K562 (cell line): ENCODE measurements around the gene MADD. TPM values are rescaled to one million over a fixed set of nuclear protein-coding genes. Genes with fewer than 3 reads are reported as not detected.

Experiments
- ATAC-seq: fragments of 200-7000 bp; cut with Tn5 transposase; 3 replicates; pipeline ENCODE4 v1.9.1; 2020; ENCODE audit warnings: moderate library complexity
- BruUV-seq: library from RNA; stranded (reverse); fragments of 400-500 nt; replicated peaks from 2 replicates; lab custom pipeline; 2021; lab: Mats Ljungman, UMichigan
- CTCF ChIA-PET: fragments of 300-600 bp; formaldehyde crosslinking; extraction: SDS; loops from one replicate; lab custom pipeline; 2021; ENCODE audit warnings: low intra/inter-chr PET ratio; lab: Yijun Ruan, JAX
- POLR2A ChIA-PET: fragments of 300-600, 350-650 bp; sonication (Branson Sonifier 250); formaldehyde crosslinking; extraction: SDS; loops from one replicate; lab custom pipeline; 2021; ENCODE audit warnings: antibody characterized with exemption, inconsistent platforms; lab: Yijun Ruan, JAX
- DNase-seq, 4 experiments: peaks; one replicate each; pipeline versions ENCODE4 v3.0.0 to v3.0.0-alpha.2; 2011 to 2018; ENCODE audit warnings: low spot score in 3 of 4, mixed read lengths in 3 of 4; ENCODE audit errors: extremely low read depth in 1 of 4
- FAIRE-seq: peaks from 2 replicates; lab custom pipeline; 2011; peaks lifted over from hg19 to GRCh38; lab: Jason Lieb, UNC
- H2AFZ ChIP-seq: 2 replicates; pipeline ENCODE4 v1.6.0; 2011; ENCODE audit warnings: low read depth, low read length, control low read depth, inconsistent platforms
- H3K27ac ChIP-seq: fragments of 200-600 bp; 3 replicates; pipeline ENCODE4 v1.8.0; 2011; ENCODE audit warnings: low read depth, mild to moderate bottlenecking, control low read depth, inconsistent platforms, low read length, moderate library complexity, mixed read lengths; ENCODE audit errors: extremely low read depth
- H3K27me3 ChIP-seq, 2 experiments: fragments of 300-600 bp in 1 of 2; 2 replicates in 1 of 2; 3 replicates in 1 of 2; pipeline versions ENCODE4 v1.6.0 to v1.8.0; 2011; ENCODE audit warnings: inconsistent platforms in 2 of 2, low read length in 2 of 2, mild to moderate bottlenecking in 1 of 2, mixed read lengths in 1 of 2, moderate library complexity in 1 of 2; ENCODE audit not compliant: control insufficient read depth in 2 of 2, insufficient read depth in 2 of 2
- H3K36me3 ChIP-seq: fragments of 300-600 bp; 3 replicates; pipeline ENCODE4 v1.8.0; 2011; ENCODE audit warnings: mild to moderate bottlenecking, low read length, inconsistent platforms; ENCODE audit not compliant: control insufficient read depth, insufficient read depth
- H3K4me1 ChIP-seq, 2 experiments: fragments of 200-600 bp in 1 of 2; replicated peaks in 1 of 2; 2 replicates in 1 of 2; 3 replicates in 1 of 2; pipeline versions ENCODE4 v1.5.1 to v1.8.0; 2011; ENCODE audit warnings: inconsistent platforms in 2 of 2, low read length in 2 of 2, mild to moderate bottlenecking in 1 of 2, mixed read lengths in 1 of 2, moderate library complexity in 1 of 2; ENCODE audit not compliant: control insufficient read depth in 2 of 2, insufficient read depth in 2 of 2
- H3K4me2 ChIP-seq: 2 replicates; pipeline ENCODE4 v1.6.1; 2011; ENCODE audit warnings: low read length, control low read depth, inconsistent platforms, mixed read lengths; ENCODE audit not compliant: insufficient read depth
- H3K4me3 ChIP-seq: fragments of 200-600 bp; sonication (generic), shearing (Covaris generic); 2 replicates; pipeline ENCODE4 v1.5.1; 2016; ENCODE audit warnings: control low read depth, inconsistent platforms
- H3K79me2 ChIP-seq: fragments of 200-600 bp; 3 replicates; pipeline ENCODE4 v1.8.0; 2011; ENCODE audit warnings: low read length, inconsistent platforms; ENCODE audit not compliant: control insufficient read depth, insufficient read depth
- H3K9ac ChIP-seq, 2 experiments: 2 replicates each; pipeline versions ENCODE4 v1.6.0 to v1.6.1; 2011; ENCODE audit warnings: low read depth in 2 of 2, low read length in 2 of 2, control low read depth in 1 of 2, inconsistent platforms in 1 of 2, mild to moderate bottlenecking in 1 of 2, mixed read lengths in 1 of 2; ENCODE audit not compliant: insufficient read depth in 1 of 2
- H3K9me1 ChIP-seq: one replicate; pipeline ENCODE4 v1.6.0; 2011; ENCODE audit warnings: inconsistent platforms, mild to moderate bottlenecking, low read length, moderate library complexity; ENCODE audit not compliant: control insufficient read depth, insufficient read depth
- H3K9me3 ChIP-seq: replicated peaks from 2 replicates; pipeline ENCODE4 v1.5.1; 2011; ENCODE audit warnings: low read depth, low read length, inconsistent platforms; ENCODE audit not compliant: control insufficient read depth, insufficient read depth
- H4K20me1 ChIP-seq: replicated peaks from 2 replicates; pipeline ENCODE4 v1.6.1; 2011; ENCODE audit warnings: low read length, inconsistent platforms, mixed read lengths; ENCODE audit not compliant: control insufficient read depth, insufficient read depth
- CEBPB ChIP-seq: fragments of 450-650 bp; IDR thresholded peaks from 2 replicates; pipeline ENCODE4 v1.6.1; 2016; ENCODE audit warnings: missing genetic modification characterization, missing compliant biosample characterization
- DPF2 ChIP-seq: fragments of 450-650 bp; IDR thresholded peaks from 2 replicates; pipeline ENCODE4 v1.6.1; 2016
- ELF2 ChIP-seq: fragments of 250-450 bp; sonication (Bioruptor Pico); IDR thresholded peaks from 2 replicates; pipeline ENCODE4 v1.5.0; 2021; ENCODE audit warnings: mild to moderate bottlenecking
- FUS ChIP-seq: fragments of 200-400 bp; formaldehyde crosslinking; optimal IDR thresholded peaks from 2 replicates; pipeline ENCODE3; 2017; ENCODE audit warnings: low read depth, low read length
- GTF2F1 ChIP-seq: IDR thresholded peaks from 2 replicates; pipeline ENCODE4 v1.6.1; 2011; ENCODE audit warnings: low read depth, low read length, improper control_type of control experiment
- MCM5 ChIP-seq: fragments of 450-650 bp; IDR thresholded peaks from 2 replicates; pipeline ENCODE4 v1.6.1; 2016; ENCODE audit warnings: low read depth
- MNT ChIP-seq, 2 experiments: fragments of 450-650 bp; conservative IDR thresholded peaks; 2 replicates each; pipeline ENCODE4 v1.6.1; 2017; ENCODE audit warnings: mild to moderate bottlenecking in 2 of 2, moderate library complexity in 2 of 2
- MXI1 ChIP-seq: IDR thresholded peaks from 2 replicates; pipeline ENCODE4 v1.6.1; 2011; ENCODE audit warnings: low read depth, mild to moderate bottlenecking, improper control_type of control experiment, low read length
- NCOA2 ChIP-seq, 2 experiments: fragments of 450-650 bp; IDR thresholded peaks; 2 replicates each; pipeline ENCODE4 v1.6.1; 2018; ENCODE audit warnings: mild to moderate bottlenecking in 2 of 2, moderate library complexity in 1 of 2; ENCODE audit not compliant: partially characterized antibody in 2 of 2
- NR1H2 ChIP-seq: sonication (generic); formaldehyde crosslinking; IDR thresholded peaks from 2 replicates; pipeline ENCODE4 v1.4.0; 2020; ENCODE audit warnings: mild to moderate bottlenecking, missing genetic modification reagents
- TCF7L2 ChIP-seq: fragments of 150-350 bp; IDR thresholded peaks from 2 replicates; pipeline ENCODE4 v1.6.1; 2016; ENCODE audit warnings: low read depth, mild to moderate bottlenecking, low read length, moderate library complexity
- ZFP36 ChIP-seq: fragments of 150-350 bp; IDR thresholded peaks from 2 replicates; pipeline ENCODE4 v1.6.1; 2018; ENCODE audit warnings: low read length, low read depth; ENCODE audit not compliant: partially characterized antibody
- ZNF23 ChIP-seq: fragments of 250-450 bp; sonication (Bioruptor Pico); IDR thresholded peaks from 2 replicates; pipeline ENCODE4 v1.4.0; 2020; ENCODE audit warnings: mild to moderate bottlenecking
- ZNF586 ChIP-seq: fragments of 450-650 bp; formaldehyde crosslinking; conservative IDR thresholded peaks from 2 replicates; pipeline ENCODE4 v1.4.0; 2020; ENCODE audit warnings: mild to moderate bottlenecking, moderate library complexity
- WGBS: fragments of 100-300 bp; shearing (Covaris generic); methylation state at CpG from one replicate; pipeline ENCODE4 v1.1.6; 2016; ENCODE audit warnings: low coverage, mixed read lengths; ENCODE audit not compliant: insufficient coverage; ENCODE audit errors: missing lambda C conversion rate; 5-methylcytosine and 5-hydroxymethylcytosine counted together
- in situ Hi-C: fragments of 300-500 bp; cut with MboI; formaldehyde crosslinking; loops from 4 replicates; pipeline ENCODE4 v1.15.0; 2018; ENCODE audit warnings: inconsistent platforms, mixed read lengths
- intact Hi-C: fragments of 100-400 bp; cut with micrococcal nuclease; formaldehyde crosslinking; loops from 2 replicates; pipeline ENCODE4 v1.14.2; 2022
- polyA plus RNA-seq, 8 experiments: library from polyadenylated mRNA; depleted of rRNA in 4 of 8; stranded (reverse) in 5 of 8; unstranded in 3 of 8; fragments of >200 nt; fragmentation: Nextera tagmentation in 2 of 8; fragmentation: Illumina TruSeq in 1 of 8; extraction: Ambion mirVana in 2 of 8; extraction: Trizol in 1 of 8; gene quantifications; 2 replicates each; pipeline versions ENCODE4 v1.2.1 to v1.2.3, GENCODE V29; 2011 to 2014; ENCODE audit warnings: inconsistent platforms in 1 of 8, missing spikeins in 1 of 8
- total RNA-seq, 7 experiments: library from RNA; depleted of rRNA in 6 of 7; stranded (reverse); fragments of >200 nt in 6 of 7; fragmentation: Illumina TruSeq in 2 of 7; extraction: Trizol in 2 of 7; gene quantifications; 2 replicates each; pipeline versions ENCODE4 v1.2.1 to v1.2.3, GENCODE V29; 2011 to 2021; ENCODE audit warnings: low replicate concordance in 1 of 7
- TF ChIP-seq, protein P1 (sequence below): fragments of 250-450 bp; sonication (Bioruptor Pico); IDR thresholded peaks from 2 replicates; pipeline ENCODE4 v1.5.1; 2021; ENCODE audit warnings: mild to moderate bottlenecking

Gene MADD
- total and polyA plus RNA-seq, 9 of the 15 experiments (the other 6 are each of a cell fraction or from before 2014, with no cell fraction given): 0.68 to 57.6 (median 33.6) TPM

GRCh38 chr11:47257517-47258316 lies 12.2 kb upstream of the MADD start, which contains the start of gene NR1H3:
Gene NR1H3, plus strand, starts transcription at chr11:47257996. Its CDS starts 1,221 bp downstream, at chr11:47259217.
- H3K4me2 ChIP-seq: peak within 1 kb of the TSS; percentile 65
- peak; percentile 84 for ATAC-seq
- peaks cover 38% of the 10 kb centered on the region in 2 experiments for H3K4me1 ChIP-seq
- H3K4me3 ChIP-seq: peak within 1 kb of the TSS; percentile 28
- H3K27ac ChIP-seq: peak within 1 kb of the TSS; percentile 69; the same call in 2 of the 3 replicates
- intact Hi-C loops (loop anchor here (1.0 to 2.0 kb wide), 2 partner anchors 81 to 98 kb away; partner anchors contain the start of gene ARFGAP2), in situ Hi-C loops (no loop called here)
- ChIA-PET CTCF (interaction anchor here (0.6 to 3.6 kb wide), 4 partner anchors 12 to 196 kb away, joined by 3 to 46 read pairs (median 5); no protein-coding TSS in a partner anchor), POLR2A (interaction anchor here (0.6 to 3.9 kb wide), 7 partner anchors 9 to 866 kb away, joined by 3 to 31 read pairs (median 4); partner anchors contain the start of gene ACP2)
- 7% methylated on average over 9 of the region's 15 CpGs for WGBS
- no TSS peak for BruUV-seq
- no peaks in the 10 kb centered on the region for H4K20me1 ChIP-seq
- no peaks in the 10 kb centered on the region for H3K79me2 ChIP-seq
- no peaks in the 10 kb centered on the region for H3K9me3 ChIP-seq
- no peaks in the 10 kb centered on the region for H3K27me3 ChIP-seq
- DNase-seq: peak; percentile 77 to 95 (median 90)
- no peaks in the 10 kb centered on the region for H3K36me3 ChIP-seq
- peak; percentile 29 for FAIRE-seq
- peak within 1 kb of the TSS; percentile 86 for H2AFZ ChIP-seq
- H3K9me1 ChIP-seq: no peaks in the 10 kb centered on the region
- H3K9ac ChIP-seq: peak within 1 kb of the TSS; percentile 57 to 89
- TF ChIP-seq MXI1 (no peak), ZNF23 (no peak), NCOA2 (IDR thresholded peaks at IDR 0.05; ENCODE audit: partially characterized antibody in 2 of 2) (no peak), NR1H2 (CRISPR knock-in tag) (no peak), DPF2 (0 out of 2 replicates have a peak, but pooled peaks have one; percentile 26), MCM5 (no peak), ELF2 (CRISPR knock-in tag) (no peak), ZFP36 (no peak), CEBPB (tag) (peak; percentile 95), TCF7L2 (no peak), MNT (conservative IDR thresholded peaks at IDR 0.05) (peak; percentile 43 to 44; a peak in 1 of 4 replicates), GTF2F1 (no peak), ZNF586 (CRISPR knock-in tag) (no peak), FUS (no peak)
- TF ChIP-seq, protein P1, sequence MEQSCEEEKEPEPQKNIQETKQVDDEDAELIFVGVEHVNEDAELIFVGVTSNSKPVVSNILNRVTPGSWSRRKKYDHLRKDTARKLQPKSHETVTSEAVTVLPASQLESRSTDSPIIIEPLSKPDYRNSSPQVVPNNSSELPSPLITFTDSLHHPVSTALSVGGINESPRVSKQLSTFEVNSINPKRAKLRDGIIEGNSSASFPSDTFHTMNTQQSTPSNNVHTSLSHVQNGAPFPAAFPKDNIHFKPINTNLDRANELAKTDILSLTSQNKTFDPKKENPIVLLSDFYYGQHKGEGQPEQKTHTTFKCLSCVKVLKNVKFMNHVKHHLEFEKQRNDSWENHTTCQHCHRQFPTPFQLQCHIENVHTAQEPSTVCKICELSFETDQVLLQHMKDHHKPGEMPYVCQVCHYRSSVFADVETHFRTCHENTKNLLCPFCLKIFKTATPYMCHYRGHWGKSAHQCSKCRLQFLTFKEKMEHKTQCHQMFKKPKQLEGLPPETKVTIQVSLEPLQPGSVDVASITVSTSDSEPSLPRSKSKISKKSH (CRISPR knock-in tag): no peak
